Stimulated activated CD8-positive, alpha-beta memory T cell treated with anti-CD3 and anti-CD28 coated beads, Interleukin-12 subunit alpha, Interleukin-12 subunit beta, amount 100 ng/mL, for 24 hours (primary cell): ENCODE data around the gene MRPL23.

Experiments used
- DNase-seq: peaks from one replicate; pipeline ENCODE4 v3.0.0-alpha.2; 2020; ENCODE audit errors: extremely low read depth

MRPL23 gene

GRCh38 chr11:1921574-1922141 is 25.5 kb upstream of the MRPL23 start:
- no peak for DNase-seq

- DNase-seq: no peak
Measured at GRCh38 chr11:1922481-1923081, 24.6 kb upstream of the MRPL23 start.

GRCh38 chr11:1923201-1923956 is 23.8 kb upstream of the MRPL23 start:
- no peak for DNase-seq

- no peak for DNase-seq
Measured at GRCh38 chr11:1924181-1924580, 23.0 kb upstream of the MRPL23 start.

GRCh38 chr11:1924646-1925372 is 22.3 kb upstream of the MRPL23 start:
- DNase-seq: no peak

GRCh38 chr11:1925373-1926155 is 21.6 kb upstream of the MRPL23 start:
- no peak for DNase-seq

- no peak for DNase-seq
Measured at GRCh38 chr11:1926156-1927025, 20.7 kb upstream of the MRPL23 start.

- no peak for DNase-seq
Measured at GRCh38 chr11:1927026-1927847, 19.9 kb upstream of the MRPL23 start.

- no peak for DNase-seq
Measured at GRCh38 chr11:1927848-1928469, 19.2 kb upstream of the MRPL23 start.

GRCh38 chr11:1928470-1928890 is 18.7 kb upstream of the MRPL23 start:
- DNase-seq: no peak

- DNase-seq: no peak
Measured at GRCh38 chr11:1928891-1929541, 18.1 kb upstream of the MRPL23 start.

- DNase-seq: no peak
Measured at GRCh38 chr11:1929621-1930461, 17.3 kb upstream of the MRPL23 start.

- DNase-seq: no peak
Measured at GRCh38 chr11:1930462-1930830, 16.7 kb upstream of the MRPL23 start.

GRCh38 chr11:1931341-1932104 is 15.6 kb upstream of the MRPL23 start:
- DNase-seq: no peak

GRCh38 chr11:1932105-1932480 is 15.0 kb upstream of the MRPL23 start:
- no peak for DNase-seq

GRCh38 chr11:1932681-1933080 is 14.5 kb upstream of the MRPL23 start:
- DNase-seq: no peak
